Left lung (tissue), 10 donors: ENCODE results near the gene SLC16A10. TPM values are rescaled to one million over a fixed set of nuclear protein-coding genes. Genes with fewer than 3 reads are reported as not detected.
A peak's percentile ranks its signal among the peaks of the same experiment; 100 is the strongest.
"Not testable (repeated sequence)": the region's sequence is repeated elsewhere in the genome, so short reads cannot be mapped to it uniquely, and the experiment has no call there.

Experiments
- ATAC-seq: fragments of 200-7000 bp; cut with Tn5 transposase; one replicate; pipeline ENCODE4 v1.9.1; 2020; ENCODE audit warnings: moderate library complexity
- DNase-seq, 4 donors: peaks; one replicate each; pipeline ENCODE4 v3.0.0-alpha.2; 2013 to 2020
- H3K27ac ChIP-seq, 2 donors: fragments of 200-600 bp; sonication (generic) in 1 of 2; one replicate each; pipeline versions ENCODE4 v1.5.0 to v1.8.0; 2020 to 2021
- H3K27me3 ChIP-seq, 2 donors: fragments of 200-600 bp; sonication (generic) in 1 of 2; one replicate each; pipeline versions ENCODE4 v1.5.0 to v1.8.0; 2020 to 2021
- H3K36me3 ChIP-seq, 2 donors: fragments of 200-600 bp; sonication (generic) in 1 of 2; one replicate each; pipeline versions ENCODE4 v1.5.0 to v1.8.0; 2020 to 2021
- H3K4me1 ChIP-seq, 2 donors: fragments of 200-600 bp; one replicate each; pipeline ENCODE4 v1.8.0; 2021
- H3K4me3 ChIP-seq, 2 donors: fragments of 200-600 bp; sonication (generic) in 1 of 2; one replicate each; pipeline versions ENCODE4 v1.5.0 to v1.8.0; 2020 to 2021; ENCODE audit warnings: mild to moderate bottlenecking in 1 of 2
- H3K9me3 ChIP-seq, 2 donors: fragments of 200-600 bp; sonication (generic) in 1 of 2; one replicate each; pipeline versions ENCODE4 v1.5.0 to v1.8.0; 2020 to 2021
- intact Hi-C, 2 donors: fragments of 100-400 bp; cut with DNase I; formaldehyde crosslinking; loops; one replicate each; pipeline versions ENCODE4 v1.11.2 to v1.14.2; 2022
- polyA plus RNA-seq, 6 donors: library from polyadenylated mRNA; unstranded; fragments of 120-200 nt; gene quantifications; one replicate each; pipeline ENCODE4 v1.2.1, GENCODE V29; 2013; ENCODE audit not compliant: insufficient read length in 6 of 6
- total RNA-seq, 2 donors: library from RNA; stranded (reverse); fragmentation: NEBNext Ultra II Directional; extraction: Animal tissue kit (Norgen Biotek cat#: 25700); gene quantifications; one replicate each; pipeline ENCODE4 v1.2.1, GENCODE V29; 2021
- TF ChIP-seq, protein P1 (sequence below), 2 donors: fragments of 200-600 bp; sonication (generic) in 1 of 2; IDR thresholded peaks; one replicate each; pipeline versions ENCODE4 v1.5.0 to v1.8.0; 2021; ENCODE audit warnings: antibody characterized with exemption in 2 of 2
- donor health status: DM: no; HTN: yes; CAD: no.
- donor health status: DM: no; HTN: no; CAD: no.

Gene SLC16A10
- total and polyA plus RNA-seq, 8 donors, result 5.9 to 9.7 (median 8.0) TPM

DNA sequence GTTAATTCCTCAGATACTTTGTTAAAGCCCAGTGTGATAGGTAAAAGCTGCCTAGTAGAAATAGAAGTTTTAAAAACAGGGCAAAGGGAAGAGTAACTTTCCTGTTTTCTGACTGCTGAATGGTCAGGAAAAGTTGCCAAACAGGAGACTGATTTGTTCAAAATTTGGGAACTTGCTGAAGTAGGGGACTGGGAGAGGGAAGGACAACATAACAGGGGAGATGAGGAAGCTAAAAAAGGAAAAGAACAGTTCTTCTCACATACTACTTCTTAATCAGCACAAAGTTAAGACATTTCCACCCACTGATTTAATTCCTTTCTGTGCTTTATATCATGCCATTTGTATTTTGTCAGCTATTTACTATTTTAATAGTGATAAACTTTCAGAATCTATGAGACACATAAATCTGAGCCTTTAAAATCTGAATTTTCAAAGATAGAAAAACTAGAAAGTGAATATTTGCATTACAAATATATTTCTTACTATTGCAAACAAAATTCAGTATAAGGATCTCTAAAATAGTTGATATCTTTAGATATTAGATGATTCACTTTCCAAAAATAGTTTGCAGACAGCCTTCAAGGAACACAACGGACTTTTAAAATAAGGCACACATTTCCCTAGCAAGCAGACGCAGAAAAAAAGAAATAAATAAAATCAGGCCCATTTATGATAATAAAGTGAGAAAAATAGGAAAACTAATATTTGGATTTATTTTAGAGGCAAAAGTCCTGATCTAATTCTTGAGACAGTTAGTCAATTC is 36.9 kb upstream of the SLC16A10 start:
- H3K9me3 ChIP-seq, result no peaks in the 10 kb centered on the region
- no peak overlapping the region for H3K4me3 ChIP-seq
- no peaks in the 10 kb centered on the region for H3K36me3 ChIP-seq
- H3K27me3 ChIP-seq, result no peaks in the 10 kb centered on the region
- TF ChIP-seq, protein P1, sequence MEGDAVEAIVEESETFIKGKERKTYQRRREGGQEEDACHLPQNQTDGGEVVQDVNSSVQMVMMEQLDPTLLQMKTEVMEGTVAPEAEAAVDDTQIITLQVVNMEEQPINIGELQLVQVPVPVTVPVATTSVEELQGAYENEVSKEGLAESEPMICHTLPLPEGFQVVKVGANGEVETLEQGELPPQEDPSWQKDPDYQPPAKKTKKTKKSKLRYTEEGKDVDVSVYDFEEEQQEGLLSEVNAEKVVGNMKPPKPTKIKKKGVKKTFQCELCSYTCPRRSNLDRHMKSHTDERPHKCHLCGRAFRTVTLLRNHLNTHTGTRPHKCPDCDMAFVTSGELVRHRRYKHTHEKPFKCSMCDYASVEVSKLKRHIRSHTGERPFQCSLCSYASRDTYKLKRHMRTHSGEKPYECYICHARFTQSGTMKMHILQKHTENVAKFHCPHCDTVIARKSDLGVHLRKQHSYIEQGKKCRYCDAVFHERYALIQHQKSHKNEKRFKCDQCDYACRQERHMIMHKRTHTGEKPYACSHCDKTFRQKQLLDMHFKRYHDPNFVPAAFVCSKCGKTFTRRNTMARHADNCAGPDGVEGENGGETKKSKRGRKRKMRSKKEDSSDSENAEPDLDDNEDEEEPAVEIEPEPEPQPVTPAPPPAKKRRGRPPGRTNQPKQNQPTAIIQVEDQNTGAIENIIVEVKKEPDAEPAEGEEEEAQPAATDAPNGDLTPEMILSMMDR (IDR thresholded peaks at IDR 0.05), result no peak
- DNase-seq (no peak), ATAC-seq (no peak)
- intact Hi-C loops, result no loop called here
- peak overlapping the region in 1 of 2 donors; percentile 10 for H3K27ac ChIP-seq
- H3K4me1 ChIP-seq, result peaks cover 0 to 4% of the 10 kb centered on the region in 2 donors

DNA sequence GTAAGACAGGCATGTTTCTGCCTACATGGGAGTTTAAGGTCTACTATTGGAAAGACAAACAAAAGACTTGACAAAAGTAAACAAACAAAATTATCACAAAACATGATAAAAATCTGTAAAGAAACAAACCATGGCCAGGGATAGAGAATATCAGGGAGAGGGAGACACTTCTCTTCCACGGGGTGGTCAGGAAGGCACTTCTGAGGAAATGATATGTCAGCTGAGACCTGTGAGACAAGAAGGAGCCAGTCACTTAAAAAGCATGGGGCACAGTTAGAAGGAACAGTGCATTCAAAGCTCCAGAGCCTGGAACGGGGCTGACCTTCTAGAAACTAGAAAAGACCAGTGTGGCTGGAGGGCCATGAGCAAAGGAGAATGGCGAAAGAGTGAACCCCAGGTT is 35.1 kb upstream of the SLC16A10 start:
- Histone ChIP-seq H3K36me3 (no peaks in the 10 kb centered on the region), H3K4me1 (peaks cover 0 to 4% of the 10 kb centered on the region in 2 donors), H3K4me3 (no peak overlapping the region), H3K27ac (no peak overlapping the region), H3K9me3 (no peaks in the 10 kb centered on the region), H3K27me3 (no peaks in the 10 kb centered on the region)
- TF ChIP-seq, protein P1 (IDR thresholded peaks at IDR 0.05), result no peak
- DNase-seq, result no peak
- intact Hi-C loops, result no loop called here
- no peak for ATAC-seq

DNA sequence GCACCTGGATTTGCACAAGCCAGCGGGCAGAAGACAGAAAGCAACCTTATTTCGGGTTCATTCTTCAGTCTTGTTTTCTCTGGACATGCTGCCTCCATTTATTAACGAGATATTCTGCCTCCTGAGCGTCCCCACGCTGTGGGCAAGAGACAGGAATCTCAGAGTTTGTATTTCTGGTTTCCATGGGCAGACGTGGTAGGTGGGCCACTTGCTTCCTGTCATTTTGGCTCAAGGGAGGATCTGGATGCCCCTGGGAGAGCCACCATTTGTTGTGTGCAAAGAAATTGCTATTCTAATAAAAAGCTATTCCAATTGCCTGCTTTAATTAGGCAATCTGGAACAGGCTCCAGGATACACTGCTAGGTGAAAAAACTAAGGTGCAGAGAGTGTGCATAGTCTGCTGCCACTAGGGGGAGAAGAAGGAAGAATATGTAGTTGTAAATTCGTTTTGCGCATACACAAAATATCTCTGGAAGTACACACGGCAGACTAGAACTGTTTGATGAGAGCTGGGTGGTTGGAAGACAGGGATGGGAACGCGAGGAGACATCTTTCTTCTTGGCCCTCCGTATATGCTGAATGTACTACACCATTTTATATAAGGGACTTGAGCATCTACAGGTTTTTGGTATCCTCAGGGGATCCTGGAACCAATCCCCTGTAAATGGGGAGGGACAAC is 30.1 kb upstream of the SLC16A10 start:
- H3K9me3 ChIP-seq, result no peaks in the 10 kb centered on the region
- no peaks in the 10 kb centered on the region for H3K4me1 ChIP-seq
- intact Hi-C loops, result no loop called here
- H3K27ac ChIP-seq, result no peak overlapping the region
- DNase-seq, result peak in 1 of 4 donors; percentile 44
- H3K4me3 ChIP-seq, result no peak overlapping the region
- peak; percentile 96 for ATAC-seq
- H3K27me3 ChIP-seq, result no peaks in the 10 kb centered on the region
- TF ChIP-seq, protein P1 (IDR thresholded peaks at IDR 0.05), result peak; percentile 60 to 72
- H3K36me3 ChIP-seq, result no peaks in the 10 kb centered on the region

DNA sequence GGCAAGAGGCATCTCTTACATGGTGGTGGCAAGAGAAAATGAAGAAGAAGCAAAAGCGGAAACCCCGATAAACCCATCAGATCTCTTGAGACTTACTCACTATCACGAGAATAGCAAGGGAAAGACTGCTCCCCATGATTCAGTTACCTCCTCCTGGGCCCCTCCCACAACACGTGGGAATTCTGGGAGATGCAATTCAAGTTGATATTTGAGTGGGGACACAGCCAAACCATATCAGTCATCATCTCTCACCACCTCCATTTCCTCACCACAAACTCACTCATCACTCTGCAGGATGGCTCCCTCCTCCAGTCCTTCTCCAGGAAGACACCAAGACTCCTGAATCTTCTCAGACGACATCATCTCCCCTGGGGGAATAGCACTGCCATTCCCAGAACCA is 25.8 kb upstream of the SLC16A10 start:
- TF ChIP-seq, protein P1 (IDR thresholded peaks at IDR 0.05), result no peak
- no peaks in the 10 kb centered on the region for H3K36me3 ChIP-seq
- intact Hi-C loops, result loop anchor here in 1 of 2 donors (5.0 kb wide), 1 partner anchor 151 kb away; no protein-coding TSS in a partner anchor
- DNase-seq (no peak), ATAC-seq (no peak)
- H3K4me1 ChIP-seq, result no peaks in the 10 kb centered on the region
- H3K27me3 ChIP-seq, result no peaks in the 10 kb centered on the region
- H3K4me3 ChIP-seq, result no peak overlapping the region
- peaks cover 0 to 10% of the 10 kb centered on the region in 2 donors for H3K9me3 ChIP-seq
- no peak overlapping the region for H3K27ac ChIP-seq

DNA sequence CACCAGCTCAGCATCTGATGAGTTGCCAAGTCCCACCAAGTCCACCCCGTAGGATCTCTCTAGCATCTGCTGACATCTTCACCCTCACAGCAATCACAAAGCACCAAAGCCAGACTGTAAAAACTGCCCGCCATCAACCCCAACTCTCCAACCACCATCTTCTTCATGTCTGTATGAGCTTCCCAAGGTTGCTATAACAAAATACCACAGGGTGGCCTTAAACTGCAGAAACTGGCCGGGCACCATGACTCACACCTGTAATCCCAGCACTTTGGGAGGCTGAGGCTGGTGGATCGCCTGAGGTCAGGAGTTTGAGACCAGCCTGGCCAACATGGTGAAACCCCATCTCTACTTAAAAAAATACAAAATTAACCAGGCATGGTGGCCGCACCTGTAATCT is 25.3 kb upstream of the SLC16A10 start:
- intact Hi-C loops, result loop anchor here in 1 of 2 donors (5.0 kb wide), 1 partner anchor 150 kb away; no protein-coding TSS in a partner anchor
- not testable (repeated sequence) for H3K27me3 ChIP-seq

DNA sequence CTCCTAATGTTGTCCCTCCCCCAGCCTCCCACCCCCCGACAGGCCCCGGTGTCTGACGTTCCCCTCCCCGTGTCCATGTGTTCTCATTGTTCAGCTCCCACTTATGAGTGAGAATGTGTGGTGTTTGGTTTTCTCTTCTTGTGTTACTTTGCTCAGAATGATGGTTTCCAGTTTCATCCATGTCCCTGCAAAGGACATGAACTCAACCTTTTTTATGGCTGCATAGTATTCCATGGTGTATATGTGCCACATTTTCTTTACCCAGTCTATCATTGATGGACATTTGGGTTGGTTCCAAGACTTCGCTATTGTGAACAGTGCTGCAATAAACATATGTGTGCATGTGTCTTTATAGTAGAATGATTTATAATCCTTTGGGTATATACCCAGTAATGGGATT is 24.4 kb upstream of the SLC16A10 start:
- DNase-seq, H3K27me3 ChIP-seq, H3K36me3 ChIP-seq, H3K4me3 ChIP-seq, H3K4me1 ChIP-seq, ATAC-seq, H3K27ac ChIP-seq, H3K9me3 ChIP-seq: not testable (repeated sequence)
- intact Hi-C loops, result loop anchor here in 1 of 2 donors (5.0 kb wide), 1 partner anchor 149 kb away; no protein-coding TSS in a partner anchor

More for the DNA sequence above, 25.3 kb upstream of the SLC16A10 start:
- not testable (repeated sequence) for H3K4me1 ChIP-seq, H3K27ac ChIP-seq, H3K4me3 ChIP-seq, ATAC-seq, H3K36me3 ChIP-seq, DNase-seq, H3K9me3 ChIP-seq
